ENCODE data around the gene TMEM239.

DNA sequence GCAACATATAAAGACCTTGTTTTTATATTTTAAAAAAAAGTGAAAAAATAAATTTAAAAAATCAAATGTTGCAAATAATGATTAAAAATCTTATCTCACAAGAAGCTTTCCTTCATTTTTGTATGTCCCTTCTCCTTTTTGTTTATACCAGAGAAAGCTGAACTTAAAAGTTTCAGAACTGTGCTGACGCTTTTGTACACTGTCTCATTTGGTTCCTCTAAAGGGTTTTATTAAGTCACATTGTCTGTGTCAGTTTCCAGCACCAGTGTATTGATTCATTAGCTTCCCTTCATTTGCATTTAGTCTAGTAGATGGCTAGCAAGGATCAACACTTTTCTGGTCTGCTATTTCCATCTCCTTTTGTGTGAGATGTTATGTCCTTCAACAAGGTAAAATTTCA is 17.6 kb downstream of the TMEM239 start:
- TF ChIP-seq REST (IDR thresholded peaks at IDR 0.05; ENCODE audit: low read depth, low read length) (no peak), GATA2 (CRISPR knock-in tag; IDR thresholded peaks at IDR 0.05) (no peak), JUND (IDR thresholded peaks at IDR 0.05) (no peak), SIN3A (IDR thresholded peaks at IDR 0.05; ENCODE audit: borderline replicate concordance, low read depth, low read length) (no peak), RAD21 (IDR thresholded peaks at IDR 0.05; ENCODE audit: low read length) (no peak), ZBTB33 (IDR thresholded peaks at IDR 0.05; ENCODE audit: borderline replicate concordance, low read depth) (no peak), FOSL2 (IDR thresholded peaks at IDR 0.05; ENCODE audit: borderline replicate concordance, low read depth) (no peak), POLR2AphosphoS5 (IDR thresholded peaks at IDR 0.05; ENCODE audit: low read depth, low read length) (no peak), NRF1 (IDR thresholded peaks at IDR 0.05; ENCODE audit: low read depth, low read length) (no peak), GABPA (IDR thresholded peaks at IDR 0.05; ENCODE audit: low read depth) (no peak), MAX (IDR thresholded peaks at IDR 0.05; ENCODE audit: low read depth) (no peak)
- TF ChIP-seq, protein P1, sequence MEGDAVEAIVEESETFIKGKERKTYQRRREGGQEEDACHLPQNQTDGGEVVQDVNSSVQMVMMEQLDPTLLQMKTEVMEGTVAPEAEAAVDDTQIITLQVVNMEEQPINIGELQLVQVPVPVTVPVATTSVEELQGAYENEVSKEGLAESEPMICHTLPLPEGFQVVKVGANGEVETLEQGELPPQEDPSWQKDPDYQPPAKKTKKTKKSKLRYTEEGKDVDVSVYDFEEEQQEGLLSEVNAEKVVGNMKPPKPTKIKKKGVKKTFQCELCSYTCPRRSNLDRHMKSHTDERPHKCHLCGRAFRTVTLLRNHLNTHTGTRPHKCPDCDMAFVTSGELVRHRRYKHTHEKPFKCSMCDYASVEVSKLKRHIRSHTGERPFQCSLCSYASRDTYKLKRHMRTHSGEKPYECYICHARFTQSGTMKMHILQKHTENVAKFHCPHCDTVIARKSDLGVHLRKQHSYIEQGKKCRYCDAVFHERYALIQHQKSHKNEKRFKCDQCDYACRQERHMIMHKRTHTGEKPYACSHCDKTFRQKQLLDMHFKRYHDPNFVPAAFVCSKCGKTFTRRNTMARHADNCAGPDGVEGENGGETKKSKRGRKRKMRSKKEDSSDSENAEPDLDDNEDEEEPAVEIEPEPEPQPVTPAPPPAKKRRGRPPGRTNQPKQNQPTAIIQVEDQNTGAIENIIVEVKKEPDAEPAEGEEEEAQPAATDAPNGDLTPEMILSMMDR (IDR thresholded peaks at IDR 0.05) = no peak
